Activated CD4-positive, alpha-beta T cell treated with anti-CD3 and anti-CD28 coated beads, Interleukin-2, Interleukin-6, amounts not matched to agents 100 ng/mL and 50 ng/mL, durations not matched to agents 16 hours and 8 hours (primary cell): Measurements from ENCODE around the gene ANXA9.

Experiments
- DNase-seq: peaks from one replicate; pipeline ENCODE4 v3.0.0-alpha.2; 2020

ANXA9 gene

DNA sequence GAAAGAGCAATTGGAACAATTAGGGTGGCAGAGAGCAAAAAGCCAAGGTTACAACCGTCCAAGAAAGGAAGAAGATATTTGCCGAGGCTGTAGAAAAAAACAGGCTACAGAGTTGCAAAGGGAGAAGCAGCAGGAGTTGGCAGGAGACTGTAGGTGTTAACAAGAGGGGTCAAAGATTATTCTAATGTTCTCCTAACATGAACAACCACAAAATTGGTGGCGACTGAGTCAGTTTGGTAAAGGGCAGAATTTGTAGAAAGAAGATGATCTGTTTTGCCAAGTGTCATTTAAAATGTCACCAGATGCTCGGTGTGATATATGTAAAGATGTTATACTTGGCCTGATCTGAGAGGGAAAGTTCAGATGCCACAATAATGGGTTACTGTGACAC lies 25.8 kb downstream of the ANXA9 start:
- no peak for DNase-seq

DNA sequence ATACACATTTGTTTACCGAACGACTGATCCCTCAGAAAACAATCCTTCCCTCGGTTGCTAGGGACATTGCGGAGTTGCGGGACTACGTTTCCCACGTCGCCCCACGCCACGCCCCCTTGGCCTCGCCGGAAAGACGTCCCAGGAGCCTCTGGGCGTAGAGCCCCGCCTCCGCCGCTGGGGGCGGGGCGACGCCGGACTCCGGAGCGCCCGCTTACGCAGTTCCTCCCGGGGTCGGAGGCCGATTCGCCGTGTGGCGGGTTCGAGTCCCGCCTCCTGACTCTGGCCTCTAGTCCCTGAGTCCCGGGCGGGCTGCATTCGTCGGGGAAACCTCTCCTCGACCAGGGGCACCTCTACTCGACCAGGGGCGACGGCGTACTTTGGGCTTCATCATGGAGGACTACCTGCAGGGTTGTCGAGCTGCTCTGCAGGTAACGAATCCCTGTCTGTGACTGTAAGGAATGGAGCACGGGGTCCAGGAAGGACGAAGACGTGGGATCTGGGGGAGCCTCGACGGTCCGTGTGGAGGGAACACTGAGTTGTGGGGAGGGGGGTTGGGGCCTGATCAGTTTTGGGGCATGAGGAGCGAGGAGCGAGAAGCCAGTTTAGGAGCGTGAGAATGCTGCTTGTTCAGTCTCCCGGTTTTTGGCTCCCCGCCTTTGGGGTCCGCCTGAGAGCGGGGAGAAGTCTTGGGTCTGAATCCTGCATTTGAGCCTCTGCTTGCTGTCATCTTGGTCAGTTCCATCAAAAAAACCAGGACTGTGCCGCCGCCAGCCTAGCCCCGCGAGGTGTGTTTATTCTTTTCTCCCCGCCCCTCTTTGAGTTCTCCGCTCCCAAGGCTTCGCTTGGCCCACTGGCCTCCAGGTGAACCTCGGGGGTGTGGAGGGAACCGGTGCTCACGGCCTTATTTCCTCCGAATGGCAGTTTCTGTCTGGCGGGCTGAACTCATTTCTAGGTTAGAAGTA lies 26.4 kb downstream of the ANXA9 start, which contains the start of gene PRUNE1:
Gene PRUNE1 (plus strand): TSS at position 206 of the 962 bp plus-strand sequence. CDS start 184 bp downstream, at position 390.
- DNase-seq: peak; percentile 98

DNA sequence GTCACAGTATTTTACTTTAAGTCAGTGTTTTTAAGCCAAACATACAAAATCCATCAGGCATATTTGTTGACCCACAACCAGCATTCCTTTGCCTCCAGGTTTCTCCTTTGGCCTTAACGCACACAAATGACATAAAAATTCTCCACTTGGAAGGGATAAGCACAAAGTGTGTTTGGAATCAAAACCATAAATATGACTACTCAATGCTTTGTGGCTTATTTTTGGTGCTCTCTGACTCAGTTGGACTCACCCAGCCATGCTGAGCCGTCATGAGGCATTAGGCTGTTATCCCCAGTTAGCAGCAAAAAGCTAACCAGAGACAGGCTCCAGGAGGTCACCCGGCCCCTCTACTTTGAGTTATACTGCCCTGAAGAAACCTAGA lies 27.1 kb downstream of the ANXA9 start:
- DNase-seq: no peak

DNA sequence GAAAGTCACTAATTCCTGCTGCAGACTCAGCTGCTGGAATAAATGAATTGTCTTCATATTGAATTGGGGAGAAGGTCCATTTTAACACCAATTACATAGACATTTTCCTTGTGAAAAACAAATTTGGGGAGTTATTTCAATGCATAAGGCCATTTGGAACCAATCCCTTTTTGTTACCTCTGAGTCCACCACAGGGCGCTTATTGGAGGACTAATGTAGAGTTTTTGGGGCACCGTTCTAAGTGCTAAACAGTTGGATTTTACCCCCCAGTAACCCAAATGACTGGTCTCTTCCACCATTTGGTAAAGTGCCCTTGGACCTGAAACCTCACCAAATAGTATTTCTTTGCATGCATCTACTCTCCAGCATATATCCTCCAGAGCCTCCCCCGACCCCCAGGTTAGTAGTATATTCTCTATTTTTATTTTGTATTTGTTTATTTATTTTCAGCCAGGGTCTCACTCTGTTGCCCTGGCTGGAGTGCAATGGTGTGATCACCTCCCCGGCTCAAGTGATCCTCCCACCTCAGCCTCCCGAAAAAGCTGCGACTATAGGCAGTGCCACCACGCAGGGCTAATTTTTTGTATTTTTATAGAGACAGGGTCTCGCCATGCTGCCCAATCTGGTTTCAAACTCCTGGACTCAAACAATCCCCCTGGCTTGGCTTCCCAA lies 27.7 kb downstream of the ANXA9 start:
- no peak for DNase-seq

DNA sequence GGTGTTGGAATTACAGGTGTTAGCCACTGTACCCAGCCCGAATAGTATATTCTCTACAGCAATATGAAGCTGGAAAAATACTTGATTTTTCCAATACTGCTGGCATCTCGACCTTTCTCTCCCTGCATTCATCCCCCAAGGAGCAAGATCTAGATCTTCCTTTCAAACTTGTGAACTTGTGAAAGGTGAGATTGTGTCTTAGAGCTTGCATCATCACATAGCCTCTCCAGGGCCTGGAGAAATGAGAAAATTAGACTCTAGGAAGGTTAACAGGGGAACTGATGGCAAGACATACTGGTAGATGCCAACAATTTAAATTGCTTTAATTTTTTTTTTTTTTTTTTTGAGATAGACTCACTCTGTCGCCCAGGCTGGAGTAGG lies 28.2 kb downstream of the ANXA9 start:
- DNase-seq: no peak

DNA sequence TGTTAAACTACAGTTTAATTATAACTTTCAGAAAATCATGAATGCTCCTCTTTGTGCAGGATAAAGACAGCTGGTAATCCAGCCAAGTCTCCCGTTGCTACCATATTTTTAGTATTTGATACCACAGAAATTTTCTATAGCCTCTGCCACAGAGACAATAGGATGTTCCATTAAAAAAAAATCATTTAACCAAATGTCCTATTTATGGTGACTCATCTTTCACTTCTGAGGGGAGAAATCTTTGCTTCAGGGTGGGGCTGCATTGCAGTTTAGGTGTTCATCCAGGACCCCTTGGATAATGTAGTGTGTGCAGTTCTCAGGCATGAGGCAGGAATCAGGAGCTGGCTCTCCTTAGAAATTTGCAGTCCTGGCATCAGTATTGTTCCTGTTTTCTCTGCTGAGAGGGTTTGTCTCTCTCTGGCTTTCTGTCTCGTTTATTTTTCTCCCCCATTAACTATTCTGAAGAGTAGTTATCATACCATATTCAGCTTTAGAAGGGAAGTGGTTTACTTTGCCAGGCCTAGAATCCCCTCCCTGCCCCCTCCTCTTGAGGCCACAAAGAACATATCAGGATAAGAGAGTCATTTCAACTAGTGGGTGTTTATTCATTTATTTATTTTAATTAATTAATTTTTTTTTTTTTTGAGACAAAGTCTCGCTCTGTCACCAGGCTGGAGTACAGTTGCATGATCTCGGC lies 29.2 kb downstream of the ANXA9 start:
- no peak for DNase-seq

DNA sequence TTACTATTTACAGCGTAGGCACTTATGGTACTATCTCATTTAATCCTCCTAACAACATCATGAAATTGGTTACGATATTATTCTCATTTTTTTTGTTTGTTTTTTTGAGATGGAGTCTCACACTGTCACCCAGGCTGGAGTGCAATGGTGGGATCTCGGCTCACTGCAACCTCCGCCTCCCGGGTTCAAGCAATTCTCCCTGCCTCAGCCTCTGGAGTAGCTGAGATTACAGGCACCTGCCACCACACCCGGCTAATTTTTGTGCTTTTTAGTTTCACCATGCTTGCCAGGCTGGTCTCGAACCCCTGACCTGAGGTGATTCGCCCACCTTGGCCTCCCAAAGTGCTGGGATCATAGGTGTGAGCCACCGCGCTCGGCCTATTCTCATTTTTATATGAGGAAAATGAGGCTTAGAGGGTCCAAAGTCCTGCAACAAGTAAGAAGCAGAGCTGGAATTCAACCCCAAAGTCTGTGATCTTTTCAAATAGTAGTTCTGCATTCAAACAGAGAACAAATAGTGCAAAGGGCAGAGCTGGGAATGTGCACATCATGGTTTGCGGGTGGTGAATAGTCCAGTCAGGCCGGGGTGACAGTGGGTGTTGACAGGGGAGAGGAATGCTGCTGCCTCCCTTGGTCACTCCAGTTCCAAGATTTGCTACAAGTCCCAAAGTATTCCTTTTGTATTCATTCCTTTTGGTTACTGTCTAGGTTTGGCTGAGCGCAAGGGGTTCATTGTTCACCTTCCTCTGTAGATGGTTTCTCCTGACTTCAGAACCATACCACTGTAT lies 30.8 kb downstream of the ANXA9 start:
- no peak for DNase-seq

DNA sequence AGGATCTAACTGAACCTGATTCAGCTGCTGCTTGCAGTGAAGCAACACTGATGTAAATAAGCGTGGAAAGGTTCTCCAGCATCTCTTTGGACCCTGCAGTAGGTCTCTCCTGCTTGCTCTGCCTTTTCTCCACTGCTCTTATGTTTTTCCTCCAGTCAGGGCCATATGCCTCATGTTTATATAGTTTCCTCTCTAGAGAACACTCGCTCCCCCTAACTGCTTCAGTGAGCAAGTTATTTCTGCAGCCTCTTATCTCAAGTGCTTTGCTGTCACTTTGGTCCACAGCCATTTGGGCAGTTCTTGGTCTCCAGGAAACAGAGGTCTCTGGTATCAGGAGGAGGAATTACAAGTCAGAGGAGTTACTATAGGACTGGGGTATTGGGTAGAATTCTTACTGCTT lies 31.4 kb downstream of the ANXA9 start:
- DNase-seq: no peak

DNA sequence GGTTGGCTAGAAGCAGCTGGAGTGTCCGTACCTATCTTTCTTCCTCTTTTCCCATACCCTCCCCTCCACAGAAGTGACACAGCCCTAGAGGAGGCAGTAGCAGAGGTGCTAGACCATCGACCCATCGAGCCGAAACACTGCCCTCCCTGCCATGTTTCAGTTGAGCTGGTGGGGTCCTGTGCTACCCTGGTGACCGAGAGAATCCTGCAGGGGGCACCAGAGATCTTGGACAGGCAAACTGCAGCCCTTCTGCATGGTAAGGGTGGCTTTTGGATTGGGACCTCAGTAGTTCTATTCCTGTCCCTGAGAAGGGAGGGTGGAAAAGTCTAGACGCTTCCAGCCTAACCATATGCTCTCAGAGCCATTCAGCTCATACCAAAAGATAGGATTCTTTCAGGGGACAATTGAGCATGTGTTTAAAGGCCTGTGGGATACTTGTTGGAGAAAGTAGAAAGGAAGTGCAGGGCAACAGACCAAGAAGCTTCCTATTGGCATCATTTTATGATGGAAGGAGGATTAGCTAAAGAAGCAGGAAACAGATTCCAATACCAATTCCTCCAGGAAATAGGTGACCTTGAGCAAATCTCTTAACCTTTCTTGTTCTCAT lies 42.6 kb downstream of the ANXA9 start:
- DNase-seq: peak; percentile 83

DNA sequence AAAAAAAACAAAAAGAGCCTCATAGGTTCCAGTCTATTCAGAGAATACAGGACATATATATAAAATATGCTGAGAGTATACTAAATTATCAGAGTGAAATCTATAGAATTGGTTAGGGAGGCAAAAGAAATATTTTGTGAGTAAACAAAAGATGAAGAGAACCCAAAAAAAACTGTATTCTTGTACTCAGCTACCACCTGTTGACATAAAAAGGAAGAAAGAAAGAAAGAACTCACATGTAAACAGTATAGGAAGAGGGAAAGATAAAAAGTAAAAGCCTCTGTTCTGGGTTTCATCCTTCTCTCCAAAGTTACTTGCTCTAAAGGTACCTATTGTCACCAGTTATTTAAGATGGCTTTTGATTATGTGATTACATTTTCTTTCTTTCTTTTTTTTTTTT lies 44.4 kb downstream of the ANXA9 start:
- no peak for DNase-seq

DNA sequence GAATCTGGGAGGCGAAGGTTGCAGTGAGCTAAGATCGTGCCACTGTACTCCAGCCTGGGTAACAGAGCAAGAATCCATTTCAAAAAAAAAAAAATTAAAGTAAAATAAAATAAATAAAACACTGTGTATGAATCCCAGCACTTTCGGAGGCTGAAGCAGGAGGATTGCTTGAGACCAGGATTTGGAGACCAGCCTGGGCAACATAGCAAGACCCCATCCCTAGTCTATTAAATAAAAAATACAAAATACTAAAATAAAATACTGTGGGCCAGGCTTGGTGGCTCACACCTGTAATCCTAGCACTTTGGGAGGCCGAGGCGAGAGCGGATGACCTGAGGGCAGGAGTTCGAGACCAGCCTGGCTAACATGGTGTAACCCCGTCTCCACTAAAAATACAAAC lies 50.1 kb downstream of the ANXA9 start:
- no peak for DNase-seq

DNA sequence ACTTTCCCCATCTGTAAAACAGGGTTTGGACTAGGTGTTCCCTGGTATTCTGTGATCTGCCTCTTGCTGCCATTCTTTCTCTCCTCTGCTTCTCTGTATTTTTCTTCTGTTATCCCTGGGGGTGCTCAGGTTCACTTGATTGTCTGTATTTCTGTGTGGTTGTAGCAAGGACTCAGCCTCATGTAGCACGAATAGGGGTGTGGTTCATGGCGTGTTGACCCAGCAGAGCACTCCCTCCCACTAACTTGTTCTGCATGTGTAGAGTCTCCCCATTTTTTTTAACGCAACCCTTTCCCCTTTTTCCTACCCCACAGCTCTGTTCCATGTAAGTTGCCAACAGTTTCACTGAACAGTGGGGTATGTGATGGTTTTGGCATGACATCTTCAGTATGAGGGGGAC lies 53.1 kb downstream of the ANXA9 start:
- DNase-seq: no peak

DNA sequence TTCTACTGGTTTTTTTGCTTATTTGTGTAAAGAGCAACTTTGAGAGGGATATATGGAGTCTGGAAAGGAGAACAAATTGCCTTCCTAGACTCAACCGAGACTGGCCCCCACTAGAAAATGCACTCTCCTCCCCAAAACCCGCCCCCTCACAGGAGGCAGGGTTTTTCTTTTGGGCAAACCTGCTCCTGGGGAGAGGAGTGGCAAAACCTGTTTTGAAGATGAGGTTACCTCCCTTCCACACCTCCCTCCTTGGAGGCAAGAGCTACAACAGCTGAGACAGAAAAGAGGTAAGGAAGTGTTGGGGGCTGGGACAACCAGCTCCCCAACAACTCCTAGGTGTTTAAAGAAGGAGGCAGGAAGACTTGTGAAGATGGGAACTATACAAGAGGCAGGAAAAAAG lies 54.3 kb downstream of the ANXA9 start, which contains the start of gene BNIPL:
Gene BNIPL (plus strand): TSS at position 231 of the 400 bp plus-strand sequence. CDS start 140 bp downstream, at position 371.
- DNase-seq: no peak

DNA sequence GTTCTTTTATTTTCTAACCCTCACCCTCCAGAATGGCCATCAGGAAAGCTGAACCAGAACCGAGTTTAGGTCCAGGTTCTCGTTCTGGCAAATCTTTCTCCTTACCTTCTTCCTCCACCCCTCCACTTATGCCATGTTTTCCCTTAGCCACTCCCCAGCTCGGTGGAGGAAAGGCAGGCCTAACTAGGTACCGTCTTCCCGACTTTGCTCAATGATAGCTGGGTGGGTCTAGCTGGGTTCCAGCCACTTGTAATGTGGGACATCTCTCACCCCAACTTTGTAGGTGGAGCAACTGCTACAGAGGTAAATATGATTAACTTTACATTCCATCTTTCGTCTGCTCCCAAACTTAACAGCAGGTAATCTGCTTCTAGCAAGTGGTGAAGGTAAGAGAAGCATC lies 54.9 kb downstream of the ANXA9 start:
- DNase-seq: no peak

DNA sequence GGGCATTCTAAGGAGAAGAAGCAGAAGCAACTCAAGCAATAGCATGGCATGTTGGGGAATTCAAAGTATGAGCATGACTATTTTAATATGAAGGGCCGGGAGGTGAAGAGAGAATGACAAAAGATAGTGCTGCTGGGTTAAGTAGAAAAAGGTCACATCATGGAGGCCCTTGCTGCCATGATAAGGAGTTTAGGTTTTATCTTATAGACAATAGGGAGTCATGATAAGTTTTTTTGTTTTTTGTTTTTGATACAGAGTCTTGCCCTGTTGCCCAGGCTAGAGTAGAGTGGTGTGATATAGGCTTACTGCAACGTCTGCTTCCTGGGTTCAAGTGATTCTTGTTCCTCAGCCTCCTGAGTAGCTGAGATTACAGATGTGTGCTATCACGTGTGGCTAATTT lies 57.4 kb downstream of the ANXA9 start:
- DNase-seq: no peak

DNA sequence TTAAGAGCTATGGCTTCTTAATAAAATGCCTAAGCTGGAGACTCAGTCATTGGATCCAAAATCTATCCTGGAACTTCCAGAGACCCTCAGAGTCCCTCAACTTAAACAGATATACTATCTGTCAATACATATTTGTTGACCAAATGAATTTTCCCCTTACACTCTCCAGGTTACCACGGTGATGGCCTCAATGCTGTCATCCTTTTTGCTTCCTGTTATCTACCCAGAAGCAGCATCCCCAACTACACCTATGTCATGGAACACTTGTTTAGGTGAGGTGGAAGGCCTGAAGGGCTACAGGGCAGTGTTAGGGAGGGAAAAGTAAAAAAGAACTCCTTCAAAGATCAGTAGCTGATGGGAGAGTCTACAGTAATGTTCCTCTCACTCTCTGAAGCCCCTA lies 61.1 kb downstream of the ANXA9 start:
- DNase-seq: no peak
